PC-3 (cell line): ENCODE measurements around the gene PRDX3. TPM values are rescaled to one million over a fixed set of nuclear protein-coding genes. Genes with fewer than 3 reads are reported as not detected.

Experiments used
- ATAC-seq: fragments of 200-7000 bp; cut with Tn5 transposase; 2 replicates; pipeline ENCODE4 v1.9.1; 2020; ENCODE audit warnings: mild to moderate bottlenecking, moderate library complexity
- BruUV-seq: library from RNA; stranded (reverse); fragments of 400-500 nt; replicated peaks from 2 replicates; lab custom pipeline; 2021; lab: Mats Ljungman, UMichigan
- CTCF ChIA-PET: fragments of 300-600 bp; sonication (Branson Sonifier 250); formaldehyde crosslinking; loops from one replicate; lab custom pipeline; 2022; ENCODE audit warnings: antibody characterized with exemption; lab: Charles Lee
- POLR2A ChIA-PET: fragments of 300-600 bp; sonication (Branson Sonifier 250); formaldehyde crosslinking; loops from one replicate; lab custom pipeline; 2022; ENCODE audit warnings: antibody characterized with exemption; ENCODE audit not compliant: unreplicated experiment; lab: Charles Lee
- DNase-seq: peaks from one replicate; pipeline ENCODE4 v3.0.0-alpha.2; 2015
- H2AFZ ChIP-seq: fragments of 300-600 bp; sonication (generic); 2 replicates; pipeline ENCODE4 v1.6.0; 2016; ENCODE audit warnings: antibody characterized with exemption, low read length
- H3F3A ChIP-seq: fragments of 300-600 bp; sonication (generic); one replicate; pipeline ENCODE4 v1.6.0; 2017; ENCODE audit warnings: antibody characterized with exemption, low read length, control low read depth, mild to moderate bottlenecking; ENCODE audit not compliant: unreplicated experiment
- H3K27ac ChIP-seq: fragments of 300-600 bp; sonication (generic); 2 replicates; pipeline ENCODE4 v1.5.1; 2016; ENCODE audit warnings: mild to moderate bottlenecking, low read length
- H3K27me3 ChIP-seq: fragments of 300-600 bp; sonication (generic); 2 replicates; pipeline ENCODE4 v1.6.1; 2016; ENCODE audit warnings: low read length, mixed read lengths
- H3K36me3 ChIP-seq: fragments of 300-600 bp; sonication (generic); 2 replicates; pipeline ENCODE4 v1.6.1; 2016; ENCODE audit warnings: low read depth, mixed run types, low read length, mixed read lengths
- H3K4me1 ChIP-seq: fragments of 300-600 bp; sonication (generic); 2 replicates; pipeline ENCODE4 v1.5.1; 2016; ENCODE audit warnings: low read length; ENCODE audit not compliant: insufficient read depth
- H3K4me2 ChIP-seq: fragments of 300-600 bp; sonication (generic); 2 replicates; pipeline ENCODE4 v1.6.0; 2016; ENCODE audit warnings: low read length
- H3K4me3 ChIP-seq: fragments of 300-600 bp; sonication (generic); 2 replicates; pipeline ENCODE4 v1.5.1; 2016; ENCODE audit warnings: mild to moderate bottlenecking, low read length, mixed read lengths
- H3K79me2 ChIP-seq: fragments of 300-600 bp; sonication (generic); 2 replicates; pipeline ENCODE4 v1.6.1; 2017; ENCODE audit warnings: low read length, mixed read lengths
- H3K9ac ChIP-seq: fragments of 300-600 bp; sonication (generic); 2 replicates; pipeline ENCODE4 v1.6.0; 2016; ENCODE audit warnings: mild to moderate bottlenecking, low read length
- H3K9me2 ChIP-seq: fragments of 300-600 bp; sonication (generic); replicated peaks from 2 replicates; pipeline ENCODE4 v1.6.1; 2016; ENCODE audit warnings: mixed run types, low read length, mixed read lengths
- H3K9me3 ChIP-seq: fragments of 300-600 bp; sonication (generic); 2 replicates; pipeline ENCODE4 v1.6.1; 2016; ENCODE audit warnings: low read length, mixed read lengths
- H4K20me1 ChIP-seq: fragments of 300-600 bp; sonication (generic); 2 replicates; pipeline ENCODE4 v1.6.1; 2016; ENCODE audit warnings: low read length, mixed read lengths
- EZH2 ChIP-seq: fragments of 300-600 bp; sonication (generic); IDR thresholded peaks from one replicate; pipeline ENCODE4 v1.6.1; 2017; ENCODE audit warnings: antibody characterized with exemption, mild to moderate bottlenecking, low read length; ENCODE audit not compliant: unreplicated experiment
- EZH2phosphoT487 ChIP-seq: fragments of 300-600 bp; sonication (generic); IDR thresholded peaks from 2 replicates; pipeline ENCODE4 v1.6.1; 2018; ENCODE audit warnings: mild to moderate bottlenecking, antibody characterized with exemption, low read length, borderline replicate concordance
- intact Hi-C: fragments of 100-400 bp; cut with micrococcal nuclease; formaldehyde crosslinking; loops from 2 replicates; pipeline ENCODE4 v1.9.0; 2023
- total RNA-seq: library from RNA; depleted of rRNA; stranded (reverse); fragments of >200 nt; gene quantifications from 2 replicates; pipeline ENCODE4 v1.2.3, GENCODE V29; 2014
- TF ChIP-seq, protein P1 (sequence below): fragments of 300-600 bp; sonication (generic); conservative IDR thresholded peaks from 2 replicates; pipeline ENCODE4 v1.5.1; 2017; ENCODE audit warnings: antibody characterized with exemption, low read depth, mild to moderate bottlenecking, low read length

The PRDX3 gene
- total RNA-seq, 1 experiment from 2014 or later, result 153 TPM

- no peak overlapping the region for H3K4me2 ChIP-seq
- H2AFZ ChIP-seq, result no peak overlapping the region
- H3K79me2 ChIP-seq, result no peaks in the 10 kb centered on the region
- H3F3A ChIP-seq, result no peaks in the 10 kb centered on the region
- ChIA-PET CTCF (no interaction called here), POLR2A (no interaction called here)
- H3K9me2 ChIP-seq, result no peaks in the 10 kb centered on the region
- no peak overlapping the region for H3K4me3 ChIP-seq
- H3K9ac ChIP-seq, result no peak overlapping the region
- TF ChIP-seq EZH2phosphoT487, result no peak
- no peak for TF ChIP-seq EZH2
- TF ChIP-seq, protein P1, sequence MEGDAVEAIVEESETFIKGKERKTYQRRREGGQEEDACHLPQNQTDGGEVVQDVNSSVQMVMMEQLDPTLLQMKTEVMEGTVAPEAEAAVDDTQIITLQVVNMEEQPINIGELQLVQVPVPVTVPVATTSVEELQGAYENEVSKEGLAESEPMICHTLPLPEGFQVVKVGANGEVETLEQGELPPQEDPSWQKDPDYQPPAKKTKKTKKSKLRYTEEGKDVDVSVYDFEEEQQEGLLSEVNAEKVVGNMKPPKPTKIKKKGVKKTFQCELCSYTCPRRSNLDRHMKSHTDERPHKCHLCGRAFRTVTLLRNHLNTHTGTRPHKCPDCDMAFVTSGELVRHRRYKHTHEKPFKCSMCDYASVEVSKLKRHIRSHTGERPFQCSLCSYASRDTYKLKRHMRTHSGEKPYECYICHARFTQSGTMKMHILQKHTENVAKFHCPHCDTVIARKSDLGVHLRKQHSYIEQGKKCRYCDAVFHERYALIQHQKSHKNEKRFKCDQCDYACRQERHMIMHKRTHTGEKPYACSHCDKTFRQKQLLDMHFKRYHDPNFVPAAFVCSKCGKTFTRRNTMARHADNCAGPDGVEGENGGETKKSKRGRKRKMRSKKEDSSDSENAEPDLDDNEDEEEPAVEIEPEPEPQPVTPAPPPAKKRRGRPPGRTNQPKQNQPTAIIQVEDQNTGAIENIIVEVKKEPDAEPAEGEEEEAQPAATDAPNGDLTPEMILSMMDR, result peak; percentile 60
- H3K27me3 ChIP-seq, result no peaks in the 10 kb centered on the region
- no peaks in the 10 kb centered on the region for H4K20me1 ChIP-seq
- no peak overlapping the region for H3K27ac ChIP-seq
- DNase-seq (peak; percentile 30), ATAC-seq (peak; percentile 81)
- intact Hi-C loops, result no loop called here
- no TSS peak for BruUV-seq
- no peaks in the 10 kb centered on the region; the same call in 1 of the 2 replicates for H3K36me3 ChIP-seq
- no peaks in the 10 kb centered on the region for H3K4me1 ChIP-seq
- H3K9me3 ChIP-seq, result no peaks in the 10 kb centered on the region
Measured at GRCh38 chr10:119139464-119140067, 39.0 kb downstream of the PRDX3 start.

- TF ChIP-seq EZH2 (no peak), EZH2phosphoT487 (no peak)
- TF ChIP-seq, protein P1, result no peak
- Histone ChIP-seq H3K36me3 (no peaks in the 10 kb centered on the region; the same call in 1 of the 2 replicates), H3K27ac (no peak overlapping the region), H3F3A (no peaks in the 10 kb centered on the region), H3K9me3 (no peaks in the 10 kb centered on the region), H3K27me3 (no peaks in the 10 kb centered on the region), H2AFZ (no peak overlapping the region), H3K9ac (no peak overlapping the region), H4K20me1 (no peaks in the 10 kb centered on the region), H3K4me1 (no peaks in the 10 kb centered on the region), H3K4me2 (no peak overlapping the region), H3K9me2 (no peaks in the 10 kb centered on the region), H3K79me2 (no peaks in the 10 kb centered on the region), H3K4me3 (no peak overlapping the region)
- POLR2A ChIA-PET, result no interaction called here
- intact Hi-C loops, result no loop called here
- DNase-seq (no peak), ATAC-seq (no peak)
- CTCF ChIA-PET, result interaction anchor here (0.7 kb wide), 1 partner anchor 351 kb away, joined by 8 read pairs; no protein-coding TSS in a partner anchor
- BruUV-seq, result no TSS peak
Measured at GRCh38 chr10:119138346-119139306, 40.0 kb downstream of the PRDX3 start.
